Hepatocyte (in vitro differentiated cells): ENCODE results near the gene SUSD3. TPM values are rescaled to one million over a fixed set of nuclear protein-coding genes. Genes with fewer than 3 reads are reported as not detected.

Experiments
- DNase-seq: peaks from one replicate; pipeline ENCODE4 v3.0.0-alpha.2; 2016; ENCODE audit warnings: low spot score
- H2AFZ ChIP-seq: fragments of 200-600 bp; sonication (generic); 2 replicates; pipeline ENCODE4 v1.6.0; 2016; ENCODE audit warnings: antibody characterized with exemption, mild to moderate bottlenecking
- H3K27ac ChIP-seq: fragments of 200-600 bp; sonication (generic); 2 replicates; pipeline ENCODE4 v1.5.1; 2016; ENCODE audit warnings: mild to moderate bottlenecking
- H3K27me3 ChIP-seq: fragments of 200-600 bp; sonication (generic); 2 replicates; pipeline ENCODE4 v1.6.1; 2016
- H3K36me3 ChIP-seq: fragments of 200-600 bp; sonication (generic); replicated peaks from 2 replicates; pipeline ENCODE4 v1.5.1; 2016; ENCODE audit warnings: low read depth; ENCODE audit not compliant: insufficient read depth
- H3K4me1 ChIP-seq: fragments of 200-600 bp; sonication (generic); 2 replicates; pipeline ENCODE4 v1.5.1; 2016; ENCODE audit warnings: mild to moderate bottlenecking, moderate library complexity; ENCODE audit not compliant: insufficient read depth
- H3K4me2 ChIP-seq: fragments of 200-600 bp; sonication (generic); 2 replicates; pipeline ENCODE4 v1.6.0; 2016
- H3K4me3 ChIP-seq: fragments of 200-600 bp; sonication (generic); 2 replicates; pipeline ENCODE4 v1.5.1; 2016; ENCODE audit warnings: mild to moderate bottlenecking
- H3K79me2 ChIP-seq: fragments of 200-600 bp; sonication (generic); 2 replicates; pipeline ENCODE4 v1.6.0; 2017; ENCODE audit warnings: mild to moderate bottlenecking
- H3K9me2 ChIP-seq: fragments of 200-600 bp; sonication (generic); replicated peaks from 2 replicates; pipeline ENCODE4 v1.6.0; 2017; ENCODE audit warnings: mild to moderate bottlenecking; ENCODE audit not compliant: insufficient read depth
- H3K9me3 ChIP-seq: fragments of 200-600 bp; sonication (generic); 2 replicates; pipeline ENCODE4 v1.5.1; 2016; ENCODE audit warnings: low read depth, mild to moderate bottlenecking
- H4K20me1 ChIP-seq: fragments of 200-600 bp; sonication (generic); 2 replicates; pipeline ENCODE4 v1.6.0; 2016; ENCODE audit warnings: mild to moderate bottlenecking; ENCODE audit not compliant: insufficient read depth, poor library complexity, severe bottlenecking
- CTCF ChIP-seq: fragments of 200-600 bp; sonication (generic); IDR thresholded peaks from 2 replicates; pipeline ENCODE4 v1.5.1; 2016; ENCODE audit warnings: antibody characterized with exemption, mild to moderate bottlenecking; ENCODE audit not compliant: poor library complexity
- EZH2 ChIP-seq: fragments of 200-600 bp; sonication (generic); IDR thresholded peaks from 2 replicates; pipeline ENCODE4 v1.6.1; 2016; ENCODE audit warnings: antibody characterized with exemption, mild to moderate bottlenecking, borderline replicate concordance
- EZH2phosphoT487 ChIP-seq: fragments of 200-600 bp; sonication (generic); IDR thresholded peaks from one replicate; pipeline ENCODE4 v1.6.1; 2018; ENCODE audit warnings: antibody characterized with exemption, mild to moderate bottlenecking, low read depth, moderate library complexity; ENCODE audit not compliant: unreplicated experiment, severe bottlenecking
- WGBS: methylation state at CpG from one replicate; pipeline ENCODE4 v1.1.6; 2016; ENCODE audit warnings: low lambda C conversion rate; ENCODE audit errors: missing lambda C conversion rate; 5-methylcytosine and 5-hydroxymethylcytosine counted together
- polyA plus RNA-seq: library from polyadenylated mRNA; unstranded; fragments of >200 nt; fragmentation: Nextera tagmentation; extraction: Ambion mirVana; gene quantifications from 2 replicates; pipeline ENCODE4 v1.2.1, GENCODE V29; 2016
- total RNA-seq: library from RNA; depleted of rRNA; stranded (reverse); fragments of >200 nt; gene quantifications from 2 replicates; pipeline ENCODE4 v1.2.3, GENCODE V29; 2014

The SUSD3 gene
- total and polyA plus RNA-seq, 2 experiments from 2014 or later: 11.4 to 17.3 TPM

- no peaks in the 10 kb centered on the region for H3K4me1 ChIP-seq
- H3K36me3 ChIP-seq: no peaks in the 10 kb centered on the region
- DNase-seq: no peak
- no peak overlapping the region for H3K27ac ChIP-seq
- H3K27me3 ChIP-seq: no peaks in the 10 kb centered on the region
- H2AFZ ChIP-seq: no peak overlapping the region
- H3K9me2 ChIP-seq: no peaks in the 10 kb centered on the region
- H3K79me2 ChIP-seq: no peaks in the 10 kb centered on the region
- H4K20me1 ChIP-seq: no peaks in the 10 kb centered on the region
- H3K4me3 ChIP-seq: no peak overlapping the region
- 98% methylated on average over 10 of the region's 11 CpGs for WGBS
- H3K4me2 ChIP-seq: no peak overlapping the region
- no peaks in the 10 kb centered on the region for H3K9me3 ChIP-seq
- TF ChIP-seq EZH2phosphoT487 (no peak), EZH2 (no peak), CTCF (no peak)
Measured at GRCh38 chr9:93024986-93025630, 33.4 kb upstream of the SUSD3 start.

DNA sequence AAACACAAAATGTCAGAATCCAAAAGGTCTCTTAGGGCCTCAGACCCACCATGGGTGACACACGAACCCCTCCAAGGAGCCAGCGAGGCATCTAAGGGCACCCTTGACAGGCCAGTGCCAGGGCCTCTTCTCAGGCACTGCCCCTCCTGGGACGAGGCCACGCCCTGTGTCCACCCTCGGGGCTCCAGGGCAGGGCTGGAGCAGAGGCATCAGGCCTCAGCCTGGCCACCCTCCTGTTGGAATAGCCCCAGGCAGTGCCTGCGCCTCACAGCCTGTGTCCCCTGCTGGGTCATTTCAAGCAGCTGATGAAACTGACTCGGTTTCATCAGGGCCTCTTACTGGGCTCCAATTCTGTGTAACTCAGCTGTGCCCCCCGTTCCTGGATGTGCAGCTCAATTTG is 32.8 kb upstream of the SUSD3 start:
- no peaks in the 10 kb centered on the region for H3K36me3 ChIP-seq
- no peaks in the 10 kb centered on the region for H3K27me3 ChIP-seq
- no peaks in the 10 kb centered on the region for H3K9me2 ChIP-seq
- no peaks in the 10 kb centered on the region for H3K4me1 ChIP-seq
- H3K4me2 ChIP-seq: no peak overlapping the region
- H4K20me1 ChIP-seq: no peaks in the 10 kb centered on the region
- H2AFZ ChIP-seq: no peak overlapping the region
- no peak overlapping the region for H3K27ac ChIP-seq
- DNase-seq: no peak
- no peak overlapping the region for H3K4me3 ChIP-seq
- 83% methylated on average over 8 of the region's 8 CpGs for WGBS
- H3K9me3 ChIP-seq: no peaks in the 10 kb centered on the region
- no peaks in the 10 kb centered on the region for H3K79me2 ChIP-seq
- TF ChIP-seq EZH2phosphoT487 (no peak), CTCF (no peak), EZH2 (no peak)

DNA sequence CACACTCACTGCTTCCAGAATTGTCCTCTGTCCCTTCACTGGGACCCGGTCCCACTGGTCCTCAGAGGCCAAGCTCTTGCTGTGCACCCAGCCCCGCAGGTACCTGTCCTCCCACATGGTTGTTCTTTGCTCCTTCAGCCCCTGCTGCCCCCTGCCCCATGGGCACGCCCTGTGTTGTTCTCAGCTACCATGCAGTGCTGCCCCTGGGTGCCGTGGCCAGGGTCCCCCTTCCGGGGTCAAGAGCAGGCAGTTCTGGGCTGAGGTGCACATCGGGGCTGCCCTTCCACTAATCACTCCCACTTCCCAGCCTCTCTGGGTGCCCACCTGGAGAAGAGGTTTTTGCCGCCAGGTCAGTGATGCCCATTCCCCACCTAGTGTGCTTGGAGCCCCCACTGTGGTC is 31.9 kb upstream of the SUSD3 start:
- DNase-seq: no peak

More for the DNA sequence above, 31.9 kb upstream of the SUSD3 start:
- H3K9me2 ChIP-seq: no peaks in the 10 kb centered on the region
- H3K4me2 ChIP-seq: no peak overlapping the region
- H4K20me1 ChIP-seq: no peaks in the 10 kb centered on the region
- TF ChIP-seq CTCF: no peak
- no peak for TF ChIP-seq EZH2phosphoT487
- TF ChIP-seq EZH2: no peak
- H3K4me3 ChIP-seq: no peak overlapping the region
- H3K36me3 ChIP-seq: no peaks in the 10 kb centered on the region
- H3K9me3 ChIP-seq: no peaks in the 10 kb centered on the region
- no peaks in the 10 kb centered on the region for H3K79me2 ChIP-seq
- H3K27ac ChIP-seq: no peak overlapping the region
- no peak overlapping the region for H2AFZ ChIP-seq
- no peaks in the 10 kb centered on the region for H3K27me3 ChIP-seq
- no peaks in the 10 kb centered on the region for H3K4me1 ChIP-seq
- 94% methylated on average over 7 of the region's 7 CpGs for WGBS
